ENCODE results near the gene SSC5D. TPM values are rescaled to one million over a fixed set of nuclear protein-coding genes. Genes with fewer than 3 reads are reported as not detected.
"Not testable (repeated sequence)": the region's sequence is repeated elsewhere in the genome, so short reads cannot be mapped to it uniquely, and the experiment has no call there.

The SSC5D gene
- total RNA-seq, 2 experiments from 2014 or later = 0.42 to 1.3 TPM

DNA sequence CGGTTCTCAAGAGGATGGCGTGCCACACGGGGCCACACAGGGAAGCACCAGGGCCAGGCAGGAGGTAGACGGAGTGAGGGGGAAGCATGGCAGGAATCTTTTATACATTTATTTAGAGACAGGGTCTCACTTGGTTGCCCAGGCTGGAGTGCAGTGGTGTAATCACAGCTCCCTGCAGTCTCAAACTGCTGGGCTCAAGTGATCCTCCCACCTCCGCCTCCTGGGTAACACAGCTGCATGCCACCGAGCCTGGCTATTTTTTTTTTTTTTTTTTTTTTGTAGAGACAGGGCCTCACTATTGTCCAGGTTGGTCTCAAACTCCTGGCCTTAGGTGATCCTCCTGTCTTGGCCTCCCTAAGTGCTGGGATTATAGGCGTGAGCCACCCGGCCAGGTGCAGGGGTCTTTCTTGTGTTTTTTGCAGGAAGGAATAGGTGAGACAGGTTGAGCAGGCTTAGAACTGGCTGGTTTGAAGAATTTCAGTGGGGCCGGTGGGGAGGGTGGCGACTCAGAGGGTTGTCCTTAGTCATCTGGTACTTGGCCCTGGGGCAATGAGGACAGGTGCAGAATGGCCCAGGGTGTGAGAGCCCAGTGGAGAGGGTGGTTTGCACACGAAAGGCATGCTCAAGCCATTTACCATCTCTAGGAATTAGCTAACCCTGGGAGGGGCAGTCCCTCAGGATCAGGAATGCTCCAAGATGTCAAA, 7.6 kb downstream of the SSC5D start:
- H3K4me1 Mint-ChIP-seq (ENCODE audit: low read depth) = no peaks in the 10 kb centered on the region
- DNase-seq = no peak
- no peaks in the 10 kb centered on the region for H3K27me3 Mint-ChIP-seq
- H3K36me3 Mint-ChIP-seq (ENCODE audit: low read depth) = no peaks in the 10 kb centered on the region
- no peaks in the 10 kb centered on the region for H3K9me3 ChIP-seq (ENCODE audit: control insufficient read depth in 1 of 2, insufficient read depth in 1 of 2, low read length in 2 of 2)
- no peak for ATAC-seq (ENCODE audit: poor library complexity)
- POLR2A ChIA-PET = no interaction called here
- H3K27me3 ChIP-seq (ENCODE audit: control insufficient read depth in 1 of 2, insufficient read depth in 2 of 2, low read length in 2 of 2) = peaks cover 0 to 5% of the 10 kb centered on the region in 2 experiments
- TF ChIP-seq, protein P1, sequence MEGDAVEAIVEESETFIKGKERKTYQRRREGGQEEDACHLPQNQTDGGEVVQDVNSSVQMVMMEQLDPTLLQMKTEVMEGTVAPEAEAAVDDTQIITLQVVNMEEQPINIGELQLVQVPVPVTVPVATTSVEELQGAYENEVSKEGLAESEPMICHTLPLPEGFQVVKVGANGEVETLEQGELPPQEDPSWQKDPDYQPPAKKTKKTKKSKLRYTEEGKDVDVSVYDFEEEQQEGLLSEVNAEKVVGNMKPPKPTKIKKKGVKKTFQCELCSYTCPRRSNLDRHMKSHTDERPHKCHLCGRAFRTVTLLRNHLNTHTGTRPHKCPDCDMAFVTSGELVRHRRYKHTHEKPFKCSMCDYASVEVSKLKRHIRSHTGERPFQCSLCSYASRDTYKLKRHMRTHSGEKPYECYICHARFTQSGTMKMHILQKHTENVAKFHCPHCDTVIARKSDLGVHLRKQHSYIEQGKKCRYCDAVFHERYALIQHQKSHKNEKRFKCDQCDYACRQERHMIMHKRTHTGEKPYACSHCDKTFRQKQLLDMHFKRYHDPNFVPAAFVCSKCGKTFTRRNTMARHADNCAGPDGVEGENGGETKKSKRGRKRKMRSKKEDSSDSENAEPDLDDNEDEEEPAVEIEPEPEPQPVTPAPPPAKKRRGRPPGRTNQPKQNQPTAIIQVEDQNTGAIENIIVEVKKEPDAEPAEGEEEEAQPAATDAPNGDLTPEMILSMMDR (IDR thresholded peaks at IDR 0.05) = no peak
- H3K4me1 ChIP-seq (ENCODE audit: insufficient read depth, low read length) = peaks cover 5% of the 10 kb centered on the region
- no peaks in the 10 kb centered on the region for H3K36me3 ChIP-seq (ENCODE audit: insufficient read depth, low read length)
- CTCF ChIA-PET = no interaction called here
- H3K27ac ChIP-seq (ENCODE audit: low read depth in 1 of 2, low read length in 2 of 2) = no peak overlapping the region
- H3K9me3 Mint-ChIP-seq = no peaks in the 10 kb centered on the region
- no peak overlapping the region for H3K4me3 Mint-ChIP-seq
- no peak overlapping the region for H3K4me3 ChIP-seq (ENCODE audit: low read length)
- no peak overlapping the region for H3K27ac Mint-ChIP-seq
- intact Hi-C loops (cut with DNase I, micrococcal nuclease) = no loop called here

DNA sequence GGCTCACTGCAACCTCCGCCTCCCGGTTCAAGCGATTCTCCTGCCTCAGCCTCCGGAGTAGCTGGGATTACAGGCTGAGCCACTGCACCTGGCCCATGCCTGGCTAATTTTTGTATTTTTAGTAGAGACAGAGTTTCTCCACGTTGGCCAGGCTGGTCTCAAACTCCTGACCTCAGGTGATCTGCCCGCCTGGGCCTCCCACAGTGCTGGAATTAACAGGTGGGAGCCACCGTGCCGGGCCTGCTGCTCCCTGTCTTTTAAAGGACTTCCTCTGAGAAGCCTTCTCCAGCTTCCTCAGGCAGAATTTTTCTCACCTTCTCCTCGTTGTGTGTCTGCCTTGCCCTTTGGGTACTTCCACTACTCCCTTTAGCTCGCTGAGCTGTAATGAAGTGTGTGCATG, 8.6 kb downstream of the SSC5D start:
- intact Hi-C loops (cut with DNase I, micrococcal nuclease); POLR2A ChIA-PET; ATAC-seq (ENCODE audit: poor library complexity); H3K4me3 ChIP-seq (ENCODE audit: low read length); H3K36me3 Mint-ChIP-seq (ENCODE audit: low read depth); H3K4me1 ChIP-seq (ENCODE audit: insufficient read depth, low read length); H3K27ac Mint-ChIP-seq; H3K27ac ChIP-seq (ENCODE audit: low read depth in 1 of 2, low read length in 2 of 2); H3K27me3 ChIP-seq (ENCODE audit: control insufficient read depth in 1 of 2, insufficient read depth in 2 of 2, low read length in 2 of 2); H3K9me3 ChIP-seq (ENCODE audit: control insufficient read depth in 1 of 2, insufficient read depth in 1 of 2, low read length in 2 of 2); H3K4me3 Mint-ChIP-seq; H3K36me3 ChIP-seq (ENCODE audit: insufficient read depth, low read length); H3K27me3 Mint-ChIP-seq; H3K9me3 Mint-ChIP-seq; DNase-seq; CTCF ChIA-PET; H3K4me1 Mint-ChIP-seq (ENCODE audit: low read depth): not testable (repeated sequence)

DNA sequence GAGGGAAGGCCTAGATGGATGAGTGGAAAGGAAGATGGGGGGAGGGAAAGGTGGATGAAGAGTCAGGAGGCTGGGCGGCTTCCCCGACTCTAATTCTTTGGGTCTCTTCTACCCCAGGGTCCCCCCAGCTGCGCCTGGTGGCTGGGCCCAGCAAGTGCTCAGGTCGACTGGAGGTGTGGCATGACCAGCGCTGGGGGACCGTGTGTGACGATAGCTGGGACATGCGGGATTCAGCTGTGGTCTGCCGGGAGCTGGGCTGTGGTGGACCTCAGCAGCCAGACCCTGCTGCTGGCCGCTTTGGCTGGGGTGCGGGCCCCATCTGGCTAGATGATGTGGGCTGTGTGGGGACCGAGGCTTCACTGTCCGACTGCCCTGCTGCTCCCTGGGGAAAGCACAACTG, 9.5 kb downstream of the SSC5D start:
- H3K27ac Mint-ChIP-seq = no peak overlapping the region
- Histone ChIP-seq H3K27me3 (ENCODE audit: control insufficient read depth in 1 of 2, insufficient read depth in 2 of 2, low read length in 2 of 2) (no peaks in the 10 kb centered on the region), H3K27ac (ENCODE audit: low read depth in 1 of 2, low read length in 2 of 2) (no peak overlapping the region), H3K36me3 (ENCODE audit: insufficient read depth, low read length) (no peaks in the 10 kb centered on the region), H3K4me3 (ENCODE audit: low read length) (no peak overlapping the region), H3K9me3 (ENCODE audit: control insufficient read depth in 1 of 2, insufficient read depth in 1 of 2, low read length in 2 of 2) (no peaks in the 10 kb centered on the region), H3K4me1 (ENCODE audit: insufficient read depth, low read length) (peaks cover 5% of the 10 kb centered on the region)
- POLR2A ChIA-PET = interaction anchor here (0.6 kb wide), 1 partner anchor 91 kb away, joined by 4 read pairs; no protein-coding TSS in a partner anchor
- H3K4me1 Mint-ChIP-seq (ENCODE audit: low read depth) = no peaks in the 10 kb centered on the region
- H3K36me3 Mint-ChIP-seq (ENCODE audit: low read depth) = no peaks in the 10 kb centered on the region
- CTCF ChIA-PET = interaction anchor here (0.8 kb wide), 1 partner anchor 29 kb away, joined by 5 read pairs; no protein-coding TSS in a partner anchor
- intact Hi-C loops (cut with DNase I, micrococcal nuclease) = no loop called here
- TF ChIP-seq, protein P1 (IDR thresholded peaks at IDR 0.05) = no peak
- H3K9me3 Mint-ChIP-seq = no peaks in the 10 kb centered on the region
- H3K4me3 Mint-ChIP-seq = no peak overlapping the region
- DNase-seq (no peak), ATAC-seq (ENCODE audit: poor library complexity) (no peak)
- no peaks in the 10 kb centered on the region for H3K27me3 Mint-ChIP-seq

Data from CD4-positive, alpha-beta T cell (primary cell).